ENCODE results near the gene GMDS. TPM values are rescaled to one million over a fixed set of nuclear protein-coding genes. Genes with fewer than 3 reads are reported as not detected.
"Not testable (repeated sequence)": the region's sequence is repeated elsewhere in the genome, so short reads cannot be mapped to it uniquely, and the experiment has no call there.

The GMDS gene
- polyA plus RNA-seq, 1 donor, result 8.2 TPM

- DNase-seq, result no peak
These were observed 542.1 kb downstream of the GMDS start for GRCh38 chr6:1703091-1703855.

GRCh38 chr6:1702580-1703051, 542.8 kb downstream of the GMDS start:
- DNase-seq, result no peak

DNA sequence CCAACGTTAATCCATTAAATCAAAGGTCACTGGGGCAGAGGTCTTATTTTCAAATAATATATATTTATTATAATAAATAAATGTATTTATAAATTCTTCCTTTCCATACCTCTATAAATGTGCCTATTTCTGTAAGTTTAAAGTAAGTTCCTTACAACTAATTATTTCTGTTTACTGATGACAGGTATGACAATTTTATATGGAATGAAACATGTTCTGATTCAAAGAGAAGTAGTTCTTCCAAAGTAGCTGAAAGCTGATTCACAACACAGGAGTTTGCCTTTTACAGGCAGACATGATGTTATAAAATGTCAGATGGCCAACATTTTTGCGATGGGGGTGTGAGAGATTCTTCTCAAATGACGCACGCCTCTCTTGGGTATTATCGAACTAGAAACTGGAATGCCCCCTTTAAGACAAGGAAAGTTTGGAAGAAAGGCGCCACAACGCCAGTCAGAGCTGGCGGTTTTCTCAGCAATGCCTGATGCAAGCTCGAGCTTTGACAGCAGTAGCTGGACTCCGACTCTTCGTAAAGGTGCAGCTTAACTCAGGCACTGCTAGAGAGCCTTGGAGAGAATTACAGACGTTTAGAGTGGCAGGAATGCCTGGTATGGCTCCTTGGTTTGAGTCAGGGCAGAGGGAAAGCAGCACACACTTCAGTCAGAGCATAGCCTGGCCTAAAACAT, 543.6 kb downstream of the GMDS start:
- peak; percentile 52 for DNase-seq

DNA sequence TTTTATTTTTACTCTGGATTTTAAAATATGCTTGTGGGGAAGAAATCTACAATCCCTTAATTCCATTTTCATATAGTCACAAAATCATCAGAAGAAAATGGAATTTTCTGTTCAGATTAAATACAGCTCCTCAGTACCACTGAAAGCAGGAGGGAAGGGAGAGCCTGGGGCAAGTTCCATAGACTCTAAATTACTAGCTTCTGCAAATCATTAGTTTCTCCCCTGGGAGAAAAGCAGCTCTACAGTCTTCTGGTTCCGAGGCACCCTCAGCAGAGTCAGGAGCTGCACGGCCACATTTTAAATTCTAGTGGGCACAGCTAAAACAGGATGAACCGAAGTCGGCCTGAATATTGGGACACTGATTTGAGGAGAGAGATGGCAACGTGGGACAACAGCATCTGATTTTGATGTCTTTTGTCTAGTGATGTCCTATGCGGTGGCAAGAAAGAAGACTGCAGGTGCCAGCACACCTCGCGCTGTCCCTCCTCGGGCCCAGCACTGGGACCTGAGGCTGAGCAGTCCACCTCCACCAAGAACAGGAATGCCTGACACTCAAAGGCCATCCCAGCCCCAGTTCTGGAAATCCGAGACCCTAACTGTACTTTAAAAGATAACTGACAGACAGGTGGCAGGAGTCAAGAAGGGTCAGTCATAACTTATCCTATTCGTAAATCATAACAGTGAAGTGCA, 545.0 kb downstream of the GMDS start:
- no peak for DNase-seq

DNA sequence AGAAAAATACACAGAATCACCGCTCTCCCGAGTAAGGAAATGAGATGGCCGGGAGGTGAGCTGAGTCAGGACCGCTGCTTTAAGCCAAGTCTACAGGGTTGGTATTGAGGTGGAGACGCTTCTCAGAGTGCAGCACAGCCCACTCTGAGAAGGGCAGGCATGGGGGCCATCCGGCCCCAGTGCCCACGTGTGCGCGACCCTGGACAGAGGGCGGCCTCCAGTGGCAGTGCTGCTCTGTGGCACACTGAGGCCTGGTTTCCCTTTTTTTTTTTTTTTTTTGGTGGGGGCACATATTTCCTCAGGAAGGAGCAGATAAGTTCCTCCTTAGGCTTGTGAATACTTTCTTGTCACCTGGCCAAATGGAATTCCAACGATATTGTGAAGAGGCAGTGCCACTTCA, 546.9 kb downstream of the GMDS start:
- DNase-seq, result no peak

DNA sequence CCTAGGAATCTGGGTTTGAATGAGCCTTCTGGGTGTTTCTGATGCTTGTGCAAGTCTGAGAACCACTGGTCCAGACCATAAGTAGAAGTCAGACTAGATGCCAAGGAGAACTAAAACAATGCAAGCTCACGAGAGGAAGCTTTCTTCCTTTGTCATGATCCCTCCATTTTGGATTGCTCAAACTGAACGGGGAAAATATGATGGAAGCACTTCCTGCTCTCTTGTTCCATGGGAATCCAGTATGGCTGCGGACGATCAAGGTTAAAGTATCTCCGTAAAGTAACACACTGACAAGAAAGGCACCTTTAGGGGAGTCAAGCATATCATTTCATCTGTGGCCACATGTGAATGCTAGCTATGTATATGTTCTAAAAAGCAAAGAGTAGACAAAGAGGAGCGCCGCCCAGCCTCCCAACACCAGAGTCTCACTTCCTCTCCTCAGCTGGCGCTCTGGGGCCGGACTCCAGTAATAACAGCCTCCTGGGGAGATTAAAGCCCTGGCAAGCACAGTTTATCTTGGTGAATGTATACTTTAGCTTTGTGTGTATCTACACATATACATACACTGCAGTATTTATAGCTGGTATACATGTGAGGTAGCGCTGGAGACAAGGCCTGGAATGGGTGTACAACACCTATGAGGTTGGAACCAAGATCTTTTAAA, 547.6 kb downstream of the GMDS start:
- DNase-seq, result no peak

DNA sequence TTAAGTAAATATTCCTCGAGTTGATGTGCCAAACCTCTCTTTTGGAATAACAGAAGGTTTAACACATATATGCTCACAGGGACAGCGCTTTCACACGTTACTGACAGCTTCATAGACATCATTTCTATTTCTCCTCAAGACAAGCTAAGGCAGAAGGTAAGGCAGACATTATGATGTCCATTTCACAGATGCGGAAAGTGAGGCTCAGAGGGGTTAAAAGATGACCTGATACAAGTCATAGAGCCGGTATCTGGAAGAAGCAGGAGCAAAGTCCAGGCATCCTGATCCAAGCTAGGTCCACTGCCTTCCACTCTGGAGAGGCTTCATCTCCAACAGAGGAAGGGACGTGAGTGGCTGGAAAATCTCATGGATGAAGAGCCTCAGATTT, 548.9 kb downstream of the GMDS start:
- DNase-seq, result no peak

DNA sequence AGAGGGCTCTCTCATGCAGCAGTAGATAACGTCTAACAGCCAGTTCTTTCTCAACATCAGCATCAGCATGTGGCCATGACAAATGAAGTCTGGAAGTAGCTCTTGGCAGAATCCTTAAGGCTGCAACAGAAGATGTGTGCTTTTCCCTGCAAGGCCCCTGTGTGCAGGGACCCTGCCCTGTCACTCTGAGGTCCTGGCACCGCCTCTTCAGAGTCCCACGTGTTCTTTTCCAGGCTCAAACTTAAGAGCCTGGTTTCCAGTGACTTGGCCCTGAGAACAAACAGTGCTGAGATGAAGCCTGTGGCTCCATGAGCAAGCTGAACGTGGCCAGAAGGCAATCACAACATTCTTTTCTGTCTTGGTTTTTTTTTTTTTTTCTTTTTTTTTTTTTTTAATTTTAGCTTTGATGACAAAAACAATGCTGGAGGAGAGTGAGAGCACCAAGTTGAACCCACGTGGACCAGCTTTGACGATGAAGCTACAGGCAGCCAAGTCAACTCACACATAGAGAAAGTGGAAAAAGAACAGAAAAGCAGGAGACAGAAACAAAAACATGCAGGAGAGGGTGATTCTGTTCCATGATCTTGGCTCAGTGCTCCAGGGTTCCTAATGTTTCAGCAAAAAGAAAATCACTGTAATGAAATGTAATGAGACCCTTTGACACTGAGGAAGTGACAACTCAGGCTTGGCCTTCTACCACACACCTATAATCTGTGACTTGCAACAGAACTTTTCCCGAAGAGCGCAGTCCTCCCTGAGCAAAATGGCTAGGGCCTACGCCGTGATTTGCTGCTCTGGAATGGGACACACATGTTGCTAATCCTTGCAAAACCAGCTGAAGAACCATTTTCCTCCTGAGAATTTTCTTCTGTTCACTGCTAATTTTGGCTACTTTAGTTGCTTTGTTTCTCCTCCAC, 549.6 kb downstream of the GMDS start:
- DNase-seq, result peak; percentile 22

GRCh38 chr6:1691828-1692227, 553.6 kb downstream of the GMDS start:
- not testable (repeated sequence) for DNase-seq

DNA sequence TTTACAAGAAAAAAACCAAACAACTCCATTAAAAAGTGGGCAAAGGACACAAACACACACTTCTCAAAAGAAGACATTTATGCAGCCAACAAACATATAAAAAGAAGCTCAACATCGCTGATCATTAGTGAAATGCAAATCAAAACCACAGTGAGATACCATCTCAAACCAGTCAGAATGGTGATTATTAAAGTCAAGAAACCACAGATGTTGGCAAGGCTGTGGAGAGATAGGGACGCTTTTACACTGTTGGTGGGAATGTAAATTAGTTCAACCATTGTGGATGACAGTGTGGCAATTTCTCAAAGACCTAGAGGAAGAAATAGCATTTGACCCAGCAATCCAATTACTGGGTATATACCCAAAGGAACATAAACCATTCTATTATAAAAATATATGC, 554.7 kb downstream of the GMDS start:
- DNase-seq, result not testable (repeated sequence)

- no peak for DNase-seq
These were observed 556.3 kb downstream of the GMDS start for GRCh38 chr6:1689141-1689540.

GRCh38 chr6:1688396-1688795, 557.0 kb downstream of the GMDS start:
- DNase-seq, result no peak

DNA sequence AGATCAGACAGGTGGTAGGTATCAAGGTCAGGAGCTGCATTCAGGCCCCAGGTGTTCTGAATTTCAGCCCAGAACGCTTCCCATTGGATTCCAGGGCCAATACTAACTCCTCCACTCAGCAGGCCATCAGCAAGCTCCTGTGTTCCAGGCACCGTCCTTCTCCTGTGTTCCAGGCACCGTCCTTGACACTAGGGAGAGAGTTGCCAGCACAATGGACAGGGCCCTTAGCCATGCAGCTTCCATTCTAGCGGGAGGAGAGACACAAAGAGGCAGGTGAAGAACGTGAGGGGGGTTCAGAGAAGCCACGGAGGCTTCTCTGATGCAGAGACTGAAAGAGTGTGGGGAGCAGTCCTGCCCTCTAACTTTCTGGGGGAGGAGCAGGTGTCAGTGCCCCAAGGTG, 558.0 kb downstream of the GMDS start:
- no peak for DNase-seq

GRCh38 chr6:1686117-1687098, 559.0 kb downstream of the GMDS start:
- peak; percentile 30 for DNase-seq

DNA sequence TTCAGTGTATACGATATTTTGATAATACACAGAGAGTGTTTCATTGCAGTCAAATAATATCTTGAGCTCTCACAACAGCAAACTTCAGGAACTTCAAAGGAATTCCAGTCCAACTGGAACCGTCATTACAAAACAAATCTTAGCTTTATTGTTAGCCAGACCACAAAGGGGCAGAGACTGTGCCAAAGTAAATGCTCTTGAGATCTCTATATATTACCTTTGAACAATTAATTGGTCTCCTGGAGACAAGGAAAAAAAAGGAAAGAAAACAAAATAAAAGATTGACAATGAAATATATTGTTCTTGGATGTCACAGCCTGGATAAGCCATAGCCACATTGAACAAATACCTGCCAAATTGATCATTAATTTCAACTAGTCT, 565.7 kb downstream of the GMDS start:
- no peak for DNase-seq

DNA sequence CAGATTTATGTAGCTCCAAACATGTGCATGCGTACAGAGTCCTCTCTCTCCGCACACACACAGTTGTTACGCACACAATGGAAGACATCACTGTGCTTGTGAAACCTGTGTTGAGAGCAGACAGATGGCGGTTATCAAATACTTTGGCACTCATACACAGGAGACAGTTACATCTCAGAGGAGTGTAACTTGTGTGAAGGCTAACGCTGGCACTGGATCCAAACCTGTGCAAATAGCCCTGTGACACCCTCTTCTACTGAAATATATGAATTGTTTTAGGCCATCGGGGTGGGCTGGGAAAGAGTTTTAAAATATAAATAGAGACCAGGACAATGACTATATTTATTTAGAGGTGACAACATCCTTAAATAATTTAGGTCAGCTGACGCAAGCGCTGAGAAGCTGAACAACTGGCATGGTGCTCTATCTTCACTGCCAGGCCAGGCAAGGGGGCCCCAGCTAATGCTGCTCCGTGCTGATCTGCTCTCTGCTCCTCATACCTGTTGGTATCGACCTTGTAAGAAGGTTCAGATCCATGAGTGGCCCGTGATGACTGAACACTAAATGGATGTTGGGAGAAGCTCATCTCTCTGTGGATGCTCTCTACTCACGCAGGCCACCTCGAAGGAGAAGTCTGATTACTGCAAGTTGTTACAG, 566.2 kb downstream of the GMDS start:
- DNase-seq, result no peak

GRCh38 chr6:1678201-1678600, 567.2 kb downstream of the GMDS start:
- DNase-seq, result no peak

DNA sequence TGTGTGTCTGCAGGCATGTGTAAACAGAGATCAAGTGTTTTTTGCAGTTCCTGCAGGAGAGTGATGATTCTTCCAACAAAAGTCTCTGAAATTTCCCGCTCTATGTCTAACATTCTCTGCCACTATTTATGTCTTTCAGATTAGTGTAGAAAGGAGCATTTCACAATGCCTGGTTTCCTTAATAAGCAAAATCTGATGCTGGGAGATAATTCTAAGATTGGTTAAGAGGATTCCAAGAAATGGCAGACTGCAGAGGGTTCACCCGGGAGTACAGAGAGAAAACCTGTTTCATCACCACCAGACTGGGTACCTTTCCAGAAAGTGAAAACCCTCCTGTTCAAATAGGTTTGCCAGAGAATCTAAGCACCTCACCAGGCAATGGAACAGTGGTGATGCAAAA, 573.0 kb downstream of the GMDS start:
- DNase-seq, result no peak

DNA sequence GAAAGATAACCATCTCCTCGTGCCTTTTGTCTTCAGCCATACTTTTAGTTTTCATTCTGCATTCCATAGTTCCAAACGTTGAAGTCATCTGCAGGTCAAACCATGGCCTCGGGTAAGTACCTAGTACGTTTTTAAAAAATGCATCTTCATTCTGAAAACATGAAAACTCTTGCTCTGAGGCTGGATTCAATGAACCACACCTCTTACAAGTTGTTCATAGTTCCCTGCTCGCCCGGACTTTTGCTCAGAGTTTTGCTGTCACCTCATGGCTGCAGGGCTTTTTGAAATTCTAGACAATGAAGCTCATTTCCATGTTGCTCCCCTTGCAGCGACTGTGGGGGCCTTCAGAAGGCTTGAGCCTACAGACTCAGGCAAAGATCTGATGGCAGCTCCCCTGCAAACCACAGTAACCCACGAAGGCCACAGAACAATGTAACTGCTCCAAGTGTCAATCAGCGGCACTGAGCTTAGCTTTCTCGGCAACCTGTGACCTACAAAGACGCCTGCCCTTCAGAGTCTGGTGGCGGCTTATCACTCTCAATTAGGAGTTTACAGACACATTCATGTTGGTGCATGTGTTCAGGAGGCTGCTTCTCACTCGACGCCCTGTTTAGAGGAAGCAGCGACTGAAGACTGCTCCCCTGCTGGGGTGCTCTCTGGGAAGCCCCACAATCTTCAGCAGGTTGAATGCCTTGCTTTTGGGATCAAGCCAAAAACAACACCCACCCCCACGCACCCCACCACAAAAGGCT, 574.5 kb downstream of the GMDS start:
- no peak for DNase-seq
